ENCODE measurements around the gene PLPP7.

Gene PLPP7

DNA sequence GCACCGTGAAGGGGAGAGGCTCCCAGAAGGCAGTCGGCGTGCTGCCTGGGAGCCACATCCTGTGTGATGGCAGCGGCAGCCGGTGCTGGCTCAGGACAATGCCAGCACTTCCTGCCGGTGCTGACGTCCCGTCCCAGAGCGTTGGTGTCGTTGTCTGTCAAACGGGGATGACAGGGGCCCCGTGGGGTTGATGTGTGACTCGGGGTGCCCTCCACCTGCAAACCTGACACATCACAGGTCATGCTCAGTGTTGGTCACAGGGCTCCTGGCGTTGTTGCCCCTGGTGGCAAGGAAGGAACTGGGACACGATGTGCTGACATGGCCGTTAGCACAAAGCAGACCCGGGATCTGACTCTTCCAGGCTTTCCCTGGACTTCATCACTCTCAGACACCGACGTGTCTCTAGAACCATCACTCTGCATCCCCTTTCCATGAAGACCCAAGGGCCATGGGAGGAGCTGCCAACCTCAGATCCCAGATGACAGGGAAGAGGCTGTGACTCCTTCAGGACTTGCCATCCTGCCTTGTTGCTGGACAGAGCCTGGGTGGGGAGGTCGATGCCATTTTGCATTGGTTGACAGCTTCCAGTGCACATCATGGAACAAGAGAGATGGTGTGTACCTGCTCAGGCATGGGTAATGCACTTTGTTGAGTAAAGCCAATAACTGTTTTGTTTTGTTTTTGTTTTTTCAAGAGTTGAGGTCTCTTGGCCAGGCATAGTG lies 21.5 kb downstream of the PLPP7 start:
- H3K27me3 ChIP-seq (ENCODE audit: insufficient read depth, low read length) = no peaks in the 10 kb centered on the region
- no peaks in the 10 kb centered on the region for H3K36me3 ChIP-seq (ENCODE audit: insufficient read depth, low read depth, low read length)
- H3K9ac ChIP-seq (ENCODE audit: low read depth, low read length) = no peak overlapping the region
- no peaks in the 10 kb centered on the region for H3K4me1 ChIP-seq (ENCODE audit: insufficient read depth, low read length)
- H3K27ac ChIP-seq (ENCODE audit: low read length) = no peak overlapping the region
- no peak overlapping the region for H3K4me3 ChIP-seq (ENCODE audit: low read length)
- no peaks in the 10 kb centered on the region for H3K9me3 ChIP-seq (ENCODE audit: insufficient read depth, low read depth, low read length)

DNA sequence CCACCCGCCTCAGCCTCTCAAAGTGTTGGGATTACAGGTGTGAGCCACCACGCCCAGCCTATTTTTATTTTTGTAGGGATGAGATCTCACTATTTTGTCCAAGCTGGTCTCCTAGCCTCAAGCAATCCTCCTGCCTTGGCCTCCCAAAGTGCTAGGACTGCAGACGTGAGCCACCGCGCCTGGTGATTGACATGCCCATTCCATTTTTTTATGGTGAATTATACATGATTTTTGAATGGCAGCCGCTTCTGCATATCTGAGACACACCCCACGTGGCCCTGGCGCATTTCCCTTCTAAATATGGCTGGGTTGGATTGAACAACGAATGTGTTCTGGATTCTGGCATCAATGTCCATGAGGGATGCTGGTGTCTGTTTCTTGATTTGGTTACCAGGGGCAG lies 22.7 kb downstream of the PLPP7 start:
- no peak overlapping the region for H3K9ac ChIP-seq (ENCODE audit: low read depth, low read length)
- no peaks in the 10 kb centered on the region for H3K4me1 ChIP-seq (ENCODE audit: insufficient read depth, low read length)
- H3K9me3 ChIP-seq (ENCODE audit: insufficient read depth, low read depth, low read length) = no peaks in the 10 kb centered on the region
- no peaks in the 10 kb centered on the region for H3K36me3 ChIP-seq (ENCODE audit: insufficient read depth, low read depth, low read length)
- H3K4me3 ChIP-seq (ENCODE audit: low read length) = no peak overlapping the region
- no peaks in the 10 kb centered on the region for H3K27me3 ChIP-seq (ENCODE audit: insufficient read depth, low read length)
- no peak overlapping the region for H3K27ac ChIP-seq (ENCODE audit: low read length)

DNA sequence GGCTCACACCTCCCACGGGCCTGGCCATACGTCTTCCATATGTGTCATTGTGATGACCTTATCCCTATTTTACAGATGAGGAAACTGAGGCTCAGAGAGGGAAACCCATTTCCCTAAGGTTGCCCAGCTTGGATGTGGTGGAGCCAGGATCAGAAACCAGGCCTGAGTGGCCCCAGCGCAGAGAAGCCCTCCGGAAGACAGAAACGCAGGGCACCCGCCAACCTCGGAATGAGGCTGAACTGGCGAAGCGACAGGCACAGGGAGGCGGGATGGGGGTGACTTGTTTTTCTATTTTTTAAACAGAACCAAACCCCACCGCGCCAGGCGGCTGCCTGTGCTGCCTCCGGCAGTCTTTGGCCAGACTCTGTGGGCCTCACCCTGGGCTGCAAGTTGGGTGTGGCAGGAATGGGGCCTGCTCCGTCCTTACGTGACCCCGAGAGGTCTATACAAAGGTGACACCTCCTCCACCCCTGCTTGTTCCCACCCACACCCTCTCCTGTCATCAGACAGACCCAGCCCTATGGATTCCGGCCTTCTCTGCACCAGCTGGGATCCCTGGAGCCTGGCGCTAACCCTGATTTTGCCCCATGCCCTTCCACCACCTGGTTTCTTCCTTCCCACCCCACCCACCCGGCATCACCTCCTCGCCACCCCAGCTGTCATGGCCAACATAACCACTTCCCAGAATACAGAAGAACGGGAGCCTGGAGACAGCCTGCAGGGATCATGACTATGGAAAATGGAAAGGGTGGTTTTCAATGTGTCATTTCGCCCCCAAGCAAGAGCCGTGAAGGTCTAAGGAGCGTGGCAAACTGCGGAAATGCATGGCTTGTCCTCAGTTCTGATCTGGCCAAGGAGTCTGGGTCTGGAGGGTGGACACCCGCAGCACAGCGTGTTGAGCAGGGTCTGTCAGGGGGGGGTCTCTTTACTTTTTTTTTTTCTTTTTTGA lies 23.6 kb downstream of the PLPP7 start:
- no peak overlapping the region for H3K27ac ChIP-seq (ENCODE audit: low read length)
- H3K36me3 ChIP-seq (ENCODE audit: insufficient read depth, low read depth, low read length) = no peaks in the 10 kb centered on the region
- no peaks in the 10 kb centered on the region for H3K27me3 ChIP-seq (ENCODE audit: insufficient read depth, low read length)
- H3K9me3 ChIP-seq (ENCODE audit: insufficient read depth, low read depth, low read length) = no peaks in the 10 kb centered on the region
- no peak overlapping the region for H3K9ac ChIP-seq (ENCODE audit: low read depth, low read length)
- no peak overlapping the region for H3K4me3 ChIP-seq (ENCODE audit: low read length)
- no peaks in the 10 kb centered on the region for H3K4me1 ChIP-seq (ENCODE audit: insufficient read depth, low read length)

DNA sequence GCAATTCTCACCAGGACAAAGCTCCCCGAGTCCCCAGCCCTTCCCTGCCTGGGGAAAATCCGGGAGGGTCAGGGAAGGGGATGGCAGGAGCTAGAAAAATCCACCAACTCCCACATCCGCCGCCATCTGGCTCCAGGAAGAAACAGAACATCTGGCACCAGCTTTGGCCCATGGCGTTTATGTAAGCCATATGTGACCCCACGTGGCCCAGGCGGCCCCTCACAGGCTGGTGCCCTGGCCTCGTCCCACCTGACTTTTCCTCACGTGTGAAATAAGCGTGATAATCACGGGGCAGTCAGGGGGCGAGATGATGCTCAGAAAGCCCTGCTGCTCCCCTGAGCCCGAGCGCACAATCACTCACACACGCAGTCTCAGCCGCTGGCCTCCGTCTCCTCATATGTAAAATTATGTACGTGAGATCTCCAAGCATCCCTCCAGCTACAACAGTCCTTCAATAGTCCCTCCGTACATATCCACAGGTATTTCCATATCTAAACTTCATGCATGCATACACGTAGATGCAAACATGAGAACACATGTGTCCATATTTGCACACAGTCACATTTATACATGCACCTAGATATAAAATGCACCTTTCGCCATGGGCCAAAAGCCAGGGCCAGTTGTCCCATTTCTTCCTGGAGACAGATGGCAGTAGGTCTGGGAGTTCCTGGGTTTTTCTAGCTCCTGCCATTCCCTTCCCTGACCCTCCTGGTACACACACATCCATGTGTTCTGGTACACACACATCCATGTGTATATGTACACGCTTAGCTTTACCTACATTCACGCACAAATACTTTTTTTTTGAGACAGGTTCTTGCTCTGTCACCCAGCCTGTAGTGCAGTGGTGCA lies 28.9 kb downstream of the PLPP7 start:
- no peaks in the 10 kb centered on the region for H3K4me1 ChIP-seq (ENCODE audit: insufficient read depth, low read length)
- no peaks in the 10 kb centered on the region for H3K9me3 ChIP-seq (ENCODE audit: insufficient read depth, low read depth, low read length)
- H3K4me3 ChIP-seq (ENCODE audit: low read length) = no peak overlapping the region
- no peak overlapping the region for H3K9ac ChIP-seq (ENCODE audit: low read depth, low read length)
- no peak overlapping the region for H3K27ac ChIP-seq (ENCODE audit: low read length)
- no peaks in the 10 kb centered on the region for H3K27me3 ChIP-seq (ENCODE audit: insufficient read depth, low read length)
- H3K36me3 ChIP-seq (ENCODE audit: insufficient read depth, low read depth, low read length) = no peaks in the 10 kb centered on the region

DNA sequence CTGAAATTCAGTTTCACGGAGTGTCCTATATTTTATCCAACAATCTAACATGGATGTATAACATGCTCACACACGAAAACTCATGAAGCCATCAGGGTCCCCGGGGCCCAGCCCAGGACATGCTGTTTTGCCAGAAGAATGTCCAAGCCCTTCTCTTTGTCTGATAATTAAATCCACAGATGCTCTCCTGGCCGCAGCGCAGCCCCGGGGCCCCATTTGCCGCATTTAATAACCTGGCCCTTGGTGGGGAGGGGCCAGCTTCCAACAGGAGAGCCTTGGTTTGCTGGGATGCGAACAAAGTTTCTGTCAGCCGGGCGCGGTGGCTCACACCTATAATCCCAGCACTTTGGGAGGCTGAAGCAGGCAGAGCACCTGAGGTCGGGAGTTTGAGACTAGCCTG lies 30.0 kb downstream of the PLPP7 start:
- no peaks in the 10 kb centered on the region for H3K4me1 ChIP-seq (ENCODE audit: insufficient read depth, low read length)
- H3K4me3 ChIP-seq (ENCODE audit: low read length) = no peak overlapping the region
- no peaks in the 10 kb centered on the region for H3K36me3 ChIP-seq (ENCODE audit: insufficient read depth, low read depth, low read length)
- no peaks in the 10 kb centered on the region for H3K27me3 ChIP-seq (ENCODE audit: insufficient read depth, low read length)
- H3K9ac ChIP-seq (ENCODE audit: low read depth, low read length) = no peak overlapping the region
- no peak overlapping the region for H3K27ac ChIP-seq (ENCODE audit: low read length)
- no peaks in the 10 kb centered on the region for H3K9me3 ChIP-seq (ENCODE audit: insufficient read depth, low read depth, low read length)

DNA sequence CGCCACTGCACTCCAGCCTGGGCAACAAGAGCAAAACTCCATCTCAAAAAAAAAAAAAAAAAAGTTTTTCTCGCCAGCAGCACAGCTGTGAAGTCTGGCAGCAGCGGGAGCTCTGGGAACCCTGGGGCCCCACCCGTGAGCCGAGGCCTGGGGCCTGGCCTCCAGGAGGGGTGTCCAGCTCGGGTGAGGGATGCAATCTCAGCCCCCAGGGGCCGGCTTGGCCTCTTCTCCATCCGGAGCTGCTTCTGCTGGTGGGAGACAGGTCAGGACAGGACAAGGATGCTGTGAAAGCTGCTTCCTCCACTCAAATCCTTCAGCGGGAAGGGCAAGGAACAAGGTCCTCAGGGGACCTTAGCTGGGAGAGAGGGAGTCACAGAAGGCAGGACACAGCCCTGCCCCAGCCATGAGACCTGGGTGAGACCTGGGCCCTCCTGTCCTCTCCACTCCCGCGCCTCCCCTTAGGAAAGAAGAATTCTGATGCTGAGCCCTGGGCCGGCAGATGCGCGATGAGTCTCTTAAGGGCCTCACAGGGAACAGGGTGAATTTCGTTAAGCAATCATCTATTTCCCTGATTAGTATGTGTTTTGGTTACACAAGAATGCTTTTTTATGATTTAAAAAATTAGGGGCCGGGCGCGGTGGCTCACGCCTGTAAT lies 30.6 kb downstream of the PLPP7 start:
- no peaks in the 10 kb centered on the region for H3K9me3 ChIP-seq (ENCODE audit: insufficient read depth, low read depth, low read length)
- no peaks in the 10 kb centered on the region for H3K4me1 ChIP-seq (ENCODE audit: insufficient read depth, low read length)
- no peak overlapping the region for H3K27ac ChIP-seq (ENCODE audit: low read length)
- no peaks in the 10 kb centered on the region for H3K27me3 ChIP-seq (ENCODE audit: insufficient read depth, low read length)
- no peak overlapping the region for H3K9ac ChIP-seq (ENCODE audit: low read depth, low read length)
- H3K36me3 ChIP-seq (ENCODE audit: insufficient read depth, low read depth, low read length) = no peaks in the 10 kb centered on the region
- no peak overlapping the region for H3K4me3 ChIP-seq (ENCODE audit: low read length)

DNA sequence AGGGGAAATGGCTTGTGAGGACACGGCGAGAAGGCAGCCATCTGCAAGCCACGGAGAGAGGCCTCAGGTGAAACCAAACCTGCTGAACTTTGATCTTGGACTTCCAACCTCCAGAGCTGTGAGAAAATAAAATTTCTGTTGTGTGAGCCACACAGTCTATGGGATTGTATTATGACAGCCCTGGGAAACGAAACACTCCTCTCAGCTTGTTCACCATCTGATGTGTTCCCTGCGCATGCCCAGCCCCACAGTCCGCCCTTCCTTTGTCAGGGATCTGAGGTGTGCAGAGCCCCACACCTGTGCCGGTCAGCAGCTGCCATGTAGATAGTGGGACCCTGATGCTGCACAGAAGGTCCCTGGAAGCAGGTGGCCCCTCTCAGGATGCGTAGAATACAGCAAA lies 34.1 kb downstream of the PLPP7 start:
- Histone ChIP-seq H3K9me3 (ENCODE audit: insufficient read depth, low read depth, low read length) (no peaks in the 10 kb centered on the region), H3K9ac (ENCODE audit: low read depth, low read length) (no peak overlapping the region), H3K27me3 (ENCODE audit: insufficient read depth, low read length) (no peaks in the 10 kb centered on the region), H3K36me3 (ENCODE audit: insufficient read depth, low read depth, low read length) (no peaks in the 10 kb centered on the region), H3K4me3 (ENCODE audit: low read length) (no peak overlapping the region), H3K27ac (ENCODE audit: low read length) (no peak overlapping the region), H3K4me1 (ENCODE audit: insufficient read depth, low read length) (no peaks in the 10 kb centered on the region)

DNA sequence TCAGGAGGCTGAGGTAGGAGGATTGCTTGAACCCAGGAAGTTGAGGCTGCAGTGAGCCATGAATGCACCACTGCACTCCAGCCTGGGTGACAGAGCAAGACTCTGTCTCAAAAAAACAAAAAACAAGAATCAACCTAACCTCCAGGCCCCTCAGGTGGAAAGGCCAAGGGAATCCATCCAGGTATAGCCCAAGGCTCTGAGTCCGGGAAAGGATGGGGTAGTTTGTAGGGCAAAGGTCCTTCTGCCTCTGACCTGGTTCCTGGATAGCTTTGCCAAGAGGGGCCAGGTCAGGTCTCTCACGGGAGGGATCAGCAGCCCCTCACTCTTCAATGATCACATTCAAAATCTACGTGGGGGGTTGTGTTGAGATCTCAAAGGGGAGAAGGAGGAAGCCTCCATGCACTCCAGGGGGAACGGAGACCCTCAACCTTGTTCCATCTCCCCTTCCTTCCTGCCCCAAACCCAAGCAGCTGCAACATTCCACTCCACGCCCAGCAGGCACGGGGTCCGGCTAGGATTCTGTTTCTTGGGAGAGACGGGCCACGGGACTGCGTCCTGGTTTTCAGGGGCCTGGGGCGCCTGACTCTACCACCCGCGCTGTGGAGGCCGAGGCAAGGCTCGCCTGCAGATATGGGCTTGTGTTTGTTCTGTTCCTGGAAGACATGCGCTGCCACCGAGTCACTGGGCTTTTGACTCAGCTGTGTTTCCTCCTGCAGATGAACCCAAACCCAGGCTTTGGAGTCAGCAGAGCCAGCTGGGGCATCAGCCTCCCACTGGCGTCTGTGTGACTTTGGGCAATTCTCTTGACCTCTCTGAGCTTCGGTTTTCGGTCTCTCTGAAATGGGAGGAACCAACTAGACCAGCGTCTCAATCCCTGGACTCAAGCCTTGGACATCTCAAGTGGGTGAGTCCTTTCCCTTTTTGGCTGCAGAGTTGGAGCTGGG lies 35.5 kb downstream of the PLPP7 start:
- Histone ChIP-seq H3K4me3 (ENCODE audit: low read length) (no peak overlapping the region), H3K9me3 (ENCODE audit: insufficient read depth, low read depth, low read length) (no peaks in the 10 kb centered on the region), H3K9ac (ENCODE audit: low read depth, low read length) (no peak overlapping the region), H3K4me1 (ENCODE audit: insufficient read depth, low read length) (no peaks in the 10 kb centered on the region), H3K27me3 (ENCODE audit: insufficient read depth, low read length) (no peaks in the 10 kb centered on the region), H3K36me3 (ENCODE audit: insufficient read depth, low read depth, low read length) (no peaks in the 10 kb centered on the region), H3K27ac (ENCODE audit: low read length) (no peak overlapping the region)

DNA sequence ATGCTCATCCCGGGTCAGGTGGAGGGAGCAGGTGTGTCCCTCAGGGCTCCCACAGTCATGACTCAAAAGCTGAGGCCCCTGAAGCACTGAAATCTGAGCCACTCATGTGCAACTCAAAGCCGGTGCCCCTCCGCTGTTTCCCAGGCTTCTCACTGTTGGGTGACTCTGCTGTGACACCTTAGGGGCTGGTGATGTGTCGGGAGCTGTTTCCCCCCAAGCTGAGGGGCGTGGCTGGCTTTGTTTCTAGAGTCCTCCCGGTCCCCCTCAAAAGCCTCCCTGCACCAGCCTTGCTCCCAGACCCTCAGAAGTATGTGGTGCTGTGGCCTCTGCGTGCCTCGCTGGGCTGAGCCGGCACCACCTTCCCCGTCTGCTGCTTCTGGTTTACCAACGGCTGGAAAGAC lies 39.7 kb downstream of the PLPP7 start:
- Histone ChIP-seq H3K27me3 (ENCODE audit: insufficient read depth, low read length) (no peaks in the 10 kb centered on the region), H3K4me1 (ENCODE audit: insufficient read depth, low read length) (peaks cover 4% of the 10 kb centered on the region; the same call in 1 of the 2 replicates), H3K27ac (ENCODE audit: low read length) (no peak overlapping the region), H3K4me3 (ENCODE audit: low read length) (no peak overlapping the region), H3K9ac (ENCODE audit: low read depth, low read length) (no peak overlapping the region), H3K36me3 (ENCODE audit: insufficient read depth, low read depth, low read length) (no peaks in the 10 kb centered on the region), H3K9me3 (ENCODE audit: insufficient read depth, low read depth, low read length) (no peaks in the 10 kb centered on the region)

DNA sequence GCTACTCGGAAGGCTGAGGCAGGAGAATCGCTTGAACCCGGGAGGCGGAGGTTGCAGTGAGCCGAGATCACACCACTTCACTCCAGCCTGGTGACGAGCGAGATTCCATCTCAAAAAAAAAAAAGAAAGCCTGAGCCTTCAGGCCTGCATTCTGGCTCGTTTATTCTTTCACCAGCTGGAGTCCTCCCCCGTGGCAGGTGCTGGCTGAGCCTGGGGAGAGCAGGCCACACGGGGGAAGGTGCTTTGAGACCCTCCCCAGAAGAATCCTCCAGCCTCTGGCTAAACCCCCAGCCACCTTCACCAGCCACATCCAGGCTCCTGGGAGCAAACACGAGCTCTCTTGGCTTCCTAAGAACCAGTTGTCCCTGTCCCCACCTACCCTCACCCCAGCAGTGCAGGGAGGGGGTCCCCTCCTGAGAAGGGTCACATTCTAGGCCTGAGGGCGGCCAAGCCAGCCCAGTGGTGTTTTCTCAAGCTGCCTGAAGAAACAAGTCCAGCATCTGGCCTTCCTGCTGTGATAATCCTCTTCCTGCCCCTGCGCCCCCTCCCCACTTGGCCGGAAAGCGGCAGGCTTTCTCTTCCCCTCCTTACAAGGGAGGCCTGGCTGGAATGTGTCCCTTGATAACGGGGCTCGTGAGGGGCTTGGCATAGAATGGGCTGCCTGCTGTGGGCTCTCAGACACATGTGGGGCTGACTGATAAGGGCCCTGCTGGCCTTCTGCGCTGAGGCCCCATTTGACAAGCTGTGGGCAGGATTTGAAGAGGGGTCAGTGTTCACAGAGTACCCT lies 41.5 kb downstream of the PLPP7 start:
- H3K9me3 ChIP-seq (ENCODE audit: insufficient read depth, low read depth, low read length) = no peaks in the 10 kb centered on the region
- H3K36me3 ChIP-seq (ENCODE audit: insufficient read depth, low read depth, low read length) = no peaks in the 10 kb centered on the region
- H3K4me3 ChIP-seq (ENCODE audit: low read length) = no peak overlapping the region
- peak overlapping the region; percentile 69 for H3K27ac ChIP-seq (ENCODE audit: low read length)
- peaks cover 4% of the 10 kb centered on the region; the same call in 1 of the 2 replicates for H3K4me1 ChIP-seq (ENCODE audit: insufficient read depth, low read length)
- H3K9ac ChIP-seq (ENCODE audit: low read depth, low read length) = peak overlapping the region; percentile 60; the same call in 1 of the 2 replicates
- no peaks in the 10 kb centered on the region for H3K27me3 ChIP-seq (ENCODE audit: insufficient read depth, low read length)

Measured in iPS-20b (cell line).